Stimulated activated CD8-positive, alpha-beta memory T cell treated with anti-CD3 and anti-CD28 coated beads, Interleukin-7, amount 100 ng/mL, for 4 hours (primary cell): ENCODE data around the gene KIF1A.
"Not testable (repeated sequence)": the region's sequence is repeated elsewhere in the genome, so short reads cannot be mapped to it uniquely, and the experiment has no call there.

Experiments
- DNase-seq, 2 donors: peaks; one replicate each; pipeline ENCODE4 v3.0.0-alpha.2; 2020; ENCODE audit warnings: low read depth in 2 of 2

The KIF1A gene

DNA sequence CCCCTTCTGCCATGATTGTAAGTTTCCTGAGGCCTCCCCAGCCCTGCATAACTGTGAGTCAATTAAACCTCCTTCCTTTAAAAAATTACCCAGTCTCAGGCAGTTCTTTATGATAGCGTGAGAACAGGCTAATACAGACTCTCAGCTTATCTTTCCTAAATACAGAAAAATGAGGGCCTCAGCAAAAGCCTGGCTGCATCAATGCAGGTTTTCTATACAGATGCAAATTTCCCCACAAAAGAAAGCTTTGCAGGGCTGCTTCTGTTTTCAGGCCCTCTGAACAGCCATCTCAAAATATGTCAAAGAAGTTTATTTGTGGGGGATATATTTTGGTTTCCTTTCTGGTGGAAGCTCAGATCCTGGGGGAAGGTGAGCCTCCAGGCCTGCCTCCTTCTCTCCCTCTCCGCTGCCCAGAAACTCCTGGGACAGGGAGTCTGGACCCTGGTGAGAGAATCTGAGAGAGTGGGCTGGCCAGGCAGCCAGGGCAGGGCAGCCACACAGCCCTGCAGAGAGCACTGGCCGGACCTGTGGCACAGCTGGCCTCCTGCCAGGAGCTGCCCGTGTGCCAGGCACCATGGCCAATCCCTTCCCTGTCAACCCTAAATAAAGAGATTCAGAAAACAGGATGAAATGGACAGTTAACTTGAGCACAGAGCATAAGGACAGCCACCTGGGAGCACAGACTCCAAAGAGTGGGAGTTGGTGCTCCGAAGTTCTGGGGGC, 27.0 kb upstream of the KIF1A start:
- DNase-seq: no peak

DNA sequence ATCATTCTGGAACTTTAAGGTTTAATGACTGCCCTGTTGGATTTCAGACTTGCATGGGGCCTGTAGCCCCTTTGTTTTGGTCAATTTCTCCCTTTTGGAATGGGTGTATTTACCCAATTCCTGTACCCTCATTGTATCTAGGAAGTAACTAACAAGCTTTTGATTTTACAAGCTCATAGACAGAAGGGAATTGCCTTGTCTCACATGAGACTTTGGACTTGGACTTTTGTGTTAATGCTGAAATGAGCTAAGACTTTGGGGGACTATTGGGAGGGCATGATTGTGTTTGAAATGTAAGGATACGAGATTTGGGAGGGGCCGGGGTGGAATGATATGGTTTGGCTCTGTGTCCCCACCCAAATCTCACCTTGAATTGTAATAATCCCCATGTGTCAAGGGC, 26.3 kb upstream of the KIF1A start:
- not testable (repeated sequence) for DNase-seq

- DNase-seq: no peak
Measured at GRCh38 chr2:240840435-240841060, 20.5 kb upstream of the KIF1A start.

GRCh38 chr2:240839152-240840143, 19.4 kb upstream of the KIF1A start:
- DNase-seq: no peak

GRCh38 chr2:240837621-240838020, 17.6 kb upstream of the KIF1A start:
- no peak for DNase-seq

DNA sequence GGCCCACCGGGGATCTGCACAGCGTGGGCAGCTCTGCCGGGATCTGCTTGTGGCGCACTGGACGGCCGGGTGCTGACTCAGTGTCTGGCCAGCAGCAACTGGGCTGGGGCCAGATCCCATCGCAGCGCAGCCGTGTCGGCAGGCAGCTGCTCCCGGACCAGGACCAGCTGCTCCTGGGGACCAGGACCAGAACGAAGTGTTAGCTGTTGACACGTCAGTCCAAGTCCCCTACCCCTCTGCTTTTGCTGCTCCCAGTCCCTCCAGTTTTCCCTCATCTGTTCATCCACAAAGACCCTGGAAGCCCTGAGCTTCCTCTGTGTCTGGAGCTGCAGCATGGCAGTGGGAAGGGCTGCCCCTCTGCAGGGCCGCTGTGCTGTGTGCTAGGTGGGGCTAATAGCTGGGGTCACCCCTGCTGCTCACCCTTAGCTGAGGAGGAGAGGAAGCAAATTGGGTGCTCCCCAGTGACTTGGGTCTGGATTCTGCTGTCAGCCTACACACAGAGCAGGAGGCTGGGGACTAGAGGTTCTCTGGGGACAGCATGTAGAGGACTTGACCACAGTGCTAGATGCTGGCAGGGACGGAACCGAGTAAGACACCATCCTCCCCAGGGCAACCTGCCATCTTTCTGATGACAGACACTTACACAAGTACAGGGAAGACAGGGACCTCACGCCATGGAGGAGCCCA, 16.9 kb upstream of the KIF1A start:
- DNase-seq: no peak

GRCh38 chr2:240835528-240835927, 15.5 kb upstream of the KIF1A start:
- no peak for DNase-seq

GRCh38 chr2:240834377-240834975, 14.5 kb upstream of the KIF1A start:
- no peak for DNase-seq

GRCh38 chr2:240833724-240834285, 13.8 kb upstream of the KIF1A start:
- DNase-seq: no peak

DNA sequence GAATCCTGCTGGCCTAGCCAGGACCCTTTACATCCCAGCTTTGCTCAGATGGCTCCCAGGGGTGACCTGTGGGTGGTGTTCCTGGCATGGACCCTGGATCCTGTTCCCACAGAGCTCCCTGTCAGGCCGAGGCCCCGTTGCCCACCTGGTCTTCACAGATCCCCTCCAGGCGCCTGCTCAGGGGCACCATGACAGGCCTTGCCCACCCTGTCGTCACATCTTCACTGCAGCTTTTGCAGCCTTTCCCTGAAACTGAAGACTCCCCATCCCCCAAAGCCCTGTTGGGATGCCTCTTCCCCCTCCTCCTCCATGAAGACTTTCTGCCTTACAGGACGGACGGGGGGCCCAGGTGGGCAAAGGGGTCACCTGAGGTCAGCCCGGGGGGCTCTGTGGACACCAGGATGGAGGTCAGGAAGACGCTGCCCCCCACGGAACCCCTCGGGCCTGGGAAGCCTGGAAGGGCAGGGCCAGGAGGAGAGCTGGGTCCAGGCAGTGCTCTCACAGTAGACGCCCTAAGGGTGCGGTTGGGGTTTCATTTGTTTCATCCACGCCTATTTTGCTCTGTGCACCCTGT, 13.0 kb upstream of the KIF1A start:
- DNase-seq: no peak

- peak; percentile 90 to 95 for DNase-seq
Measured at GRCh38 chr2:240832205-240832727, 12.2 kb upstream of the KIF1A start.

- no peak for DNase-seq
Measured at GRCh38 chr2:240831594-240832204, 11.7 kb upstream of the KIF1A start.

DNA sequence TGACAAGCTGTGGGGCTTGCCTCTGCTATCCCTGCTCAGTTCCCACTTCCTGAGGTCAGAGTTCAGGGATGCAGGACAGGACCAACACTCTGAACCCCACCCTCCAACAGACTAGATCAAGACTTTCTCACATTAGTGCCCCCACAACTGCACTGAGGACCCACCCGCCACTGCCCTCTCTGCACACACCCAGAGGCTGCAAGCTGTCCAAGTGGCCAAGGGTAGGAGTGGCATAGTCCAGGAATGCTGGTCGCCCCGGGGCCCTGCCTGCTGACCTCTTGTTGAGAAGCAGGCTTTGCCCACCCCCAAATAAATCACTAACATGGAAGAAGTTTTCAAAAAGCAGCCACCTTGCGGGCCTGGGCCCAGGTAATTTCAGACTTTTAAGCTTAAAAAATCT, 5.5 kb upstream of the KIF1A start:
- no peak for DNase-seq

- no peak for DNase-seq
Measured at GRCh38 chr2:240823449-240824336, 3.7 kb upstream of the KIF1A start.

DNA sequence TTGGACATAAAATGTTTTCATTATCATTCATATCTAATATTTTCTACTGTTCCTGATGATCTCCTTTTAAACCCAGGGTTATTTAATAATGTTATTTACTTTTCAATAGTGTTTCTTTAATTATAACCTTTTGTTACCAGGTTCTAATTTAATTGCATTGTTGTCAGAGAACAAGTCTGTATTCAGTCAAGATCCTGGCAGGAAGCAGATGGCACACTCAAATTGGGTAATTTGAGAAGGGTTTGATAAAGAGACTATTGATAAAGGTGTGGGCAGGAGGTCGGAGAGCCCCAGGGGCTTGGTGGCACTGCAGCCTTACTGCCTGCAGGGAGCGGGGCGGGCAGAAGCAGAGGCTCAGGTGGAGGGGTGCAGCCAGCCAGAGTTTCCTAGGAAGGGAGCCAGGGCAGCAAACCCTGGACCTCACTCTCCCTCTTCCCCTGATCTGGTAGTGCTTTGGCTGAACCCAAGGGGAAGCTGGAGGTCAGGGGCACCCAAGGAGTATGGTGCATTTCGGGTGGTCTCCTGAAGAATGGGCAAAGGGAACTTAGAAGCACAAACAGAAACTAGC, 2.3 kb upstream of the KIF1A start:
- no peak for DNase-seq

GRCh38 chr2:240821429-240821778, 1.4 kb upstream of the KIF1A start:
- no peak for DNase-seq

DNA sequence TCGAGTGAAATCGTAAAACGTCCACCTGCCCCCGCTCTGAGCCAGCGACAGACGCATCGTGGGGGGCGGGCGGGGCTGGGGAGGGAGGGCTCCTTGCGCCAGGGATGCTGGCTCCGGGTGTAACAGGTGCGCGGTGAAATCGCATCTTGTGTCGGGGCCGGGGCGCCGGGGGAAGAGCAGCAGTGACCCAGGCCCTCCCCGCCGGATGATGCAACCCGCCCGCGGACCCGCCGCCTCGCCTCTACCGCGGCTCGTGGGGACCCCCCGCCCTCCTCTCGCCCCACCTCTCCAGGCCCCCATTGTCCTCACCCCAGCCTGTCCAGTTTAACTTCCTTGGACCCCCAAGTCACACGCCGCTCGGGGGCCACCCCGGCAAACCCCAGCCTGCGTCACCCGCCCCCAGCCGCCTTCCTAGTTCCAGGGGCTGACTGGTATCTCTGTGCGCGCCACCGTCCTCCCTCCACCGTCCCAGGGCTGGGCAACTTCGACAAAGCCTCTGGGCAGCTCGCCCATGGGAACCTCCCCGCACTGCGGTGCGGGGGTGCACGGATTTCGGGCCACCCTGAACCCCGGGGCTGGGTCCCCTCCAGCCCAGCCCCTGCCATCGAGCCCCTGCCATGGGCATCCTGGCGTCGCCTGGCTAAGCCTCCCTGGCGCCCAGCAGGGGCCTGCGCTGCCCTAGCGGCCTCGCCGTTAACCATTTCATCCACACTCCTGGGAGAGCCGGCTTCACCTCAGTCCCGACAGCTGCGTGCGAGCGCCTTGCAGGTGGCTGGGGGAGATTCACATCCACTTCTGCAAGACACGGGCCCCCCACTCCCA, 799 bp upstream of the KIF1A start:
- no peak for DNase-seq
